AG04449 (cell line): ENCODE measurements around the gene EHMT2.

Experiments
- CTCF ChIA-PET: fragments of 350-600 bp; formaldehyde crosslinking; extraction: SDS; loops from one replicate; lab custom pipeline; 2021; ENCODE audit warnings: antibody characterized with exemption; lab: Yijun Ruan, JAX
- POLR2A ChIA-PET: fragments of 400-600, 350-600 bp; formaldehyde crosslinking; extraction: SDS; loops from one replicate; lab custom pipeline; 2020; ENCODE audit warnings: antibody characterized with exemption, inconsistent platforms; lab: Yijun Ruan, JAX
- DNase-seq: peaks from one replicate; pipeline ENCODE4 v3.0.0-alpha.2; 2010; ENCODE audit warnings: low read depth, low spot score
- H3K4me3 ChIP-seq: 2 replicates; pipeline ENCODE4 v1.5.1; 2011; ENCODE audit warnings: low read depth, mild to moderate bottlenecking, control low read depth, low read length
- TF ChIP-seq, protein P1 (sequence below): IDR thresholded peaks from one replicate; pipeline ENCODE4 v1.5.1; 2011; ENCODE audit warnings: mild to moderate bottlenecking, moderate library complexity, low read length, control low read depth, inconsistent platforms; ENCODE audit not compliant: insufficient read depth; ENCODE audit errors: missing control alignments

EHMT2 gene

DNA sequence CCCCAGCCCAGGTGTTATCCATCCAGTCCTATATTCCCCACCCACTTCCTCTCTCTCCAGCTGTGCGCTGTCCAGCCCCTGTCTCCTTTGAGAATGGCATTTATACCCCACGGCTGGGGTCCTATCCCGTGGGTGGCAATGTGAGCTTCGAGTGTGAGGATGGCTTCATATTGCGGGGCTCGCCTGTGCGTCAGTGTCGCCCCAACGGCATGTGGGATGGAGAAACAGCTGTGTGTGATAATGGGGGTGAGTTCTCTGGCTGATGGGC, 31.1 kb upstream of the EHMT2 start:
- TF ChIP-seq, protein P1, sequence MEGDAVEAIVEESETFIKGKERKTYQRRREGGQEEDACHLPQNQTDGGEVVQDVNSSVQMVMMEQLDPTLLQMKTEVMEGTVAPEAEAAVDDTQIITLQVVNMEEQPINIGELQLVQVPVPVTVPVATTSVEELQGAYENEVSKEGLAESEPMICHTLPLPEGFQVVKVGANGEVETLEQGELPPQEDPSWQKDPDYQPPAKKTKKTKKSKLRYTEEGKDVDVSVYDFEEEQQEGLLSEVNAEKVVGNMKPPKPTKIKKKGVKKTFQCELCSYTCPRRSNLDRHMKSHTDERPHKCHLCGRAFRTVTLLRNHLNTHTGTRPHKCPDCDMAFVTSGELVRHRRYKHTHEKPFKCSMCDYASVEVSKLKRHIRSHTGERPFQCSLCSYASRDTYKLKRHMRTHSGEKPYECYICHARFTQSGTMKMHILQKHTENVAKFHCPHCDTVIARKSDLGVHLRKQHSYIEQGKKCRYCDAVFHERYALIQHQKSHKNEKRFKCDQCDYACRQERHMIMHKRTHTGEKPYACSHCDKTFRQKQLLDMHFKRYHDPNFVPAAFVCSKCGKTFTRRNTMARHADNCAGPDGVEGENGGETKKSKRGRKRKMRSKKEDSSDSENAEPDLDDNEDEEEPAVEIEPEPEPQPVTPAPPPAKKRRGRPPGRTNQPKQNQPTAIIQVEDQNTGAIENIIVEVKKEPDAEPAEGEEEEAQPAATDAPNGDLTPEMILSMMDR = no peak
- H3K4me3 ChIP-seq = no peak overlapping the region
- DNase-seq = no peak
- ChIA-PET CTCF (no interaction called here), POLR2A (no interaction called here)

DNA sequence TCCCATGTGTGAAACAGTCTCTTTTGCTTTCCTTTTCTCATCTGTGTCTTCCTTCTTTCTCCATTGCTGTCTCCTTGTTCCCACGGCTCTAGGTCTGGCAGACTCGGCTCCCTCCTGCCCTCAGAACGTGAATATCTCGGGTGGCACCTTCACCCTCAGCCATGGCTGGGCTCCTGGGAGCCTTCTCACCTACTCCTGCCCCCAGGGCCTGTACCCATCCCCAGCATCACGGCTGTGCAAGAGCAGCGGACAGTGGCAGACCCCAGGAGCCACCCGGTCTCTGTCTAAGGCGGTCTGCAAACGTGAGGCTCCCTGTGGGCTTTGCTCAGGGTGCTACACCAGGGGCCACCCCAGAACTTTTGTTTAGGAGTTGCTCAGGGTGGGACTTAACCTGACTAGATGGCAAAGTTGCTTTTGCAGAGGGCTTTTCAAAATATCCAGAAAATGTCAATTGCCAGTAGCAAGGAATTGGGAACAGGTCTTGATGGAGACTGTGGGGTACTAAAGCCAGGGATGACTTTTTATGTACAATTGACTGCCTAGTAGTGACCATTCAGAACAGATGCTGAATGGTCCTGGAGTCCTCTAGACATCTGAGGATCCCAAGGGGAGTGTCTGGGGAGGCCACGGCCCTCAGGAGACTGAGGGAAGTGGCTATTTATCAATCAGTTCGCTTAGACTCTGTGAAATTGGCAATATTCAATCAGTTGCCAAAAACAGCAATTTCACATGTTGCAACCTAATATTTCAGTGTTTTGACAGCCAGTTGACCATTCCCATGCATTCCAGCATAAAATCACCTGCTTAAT, 30.6 kb upstream of the EHMT2 start:
- POLR2A ChIA-PET = no interaction called here

DNA sequence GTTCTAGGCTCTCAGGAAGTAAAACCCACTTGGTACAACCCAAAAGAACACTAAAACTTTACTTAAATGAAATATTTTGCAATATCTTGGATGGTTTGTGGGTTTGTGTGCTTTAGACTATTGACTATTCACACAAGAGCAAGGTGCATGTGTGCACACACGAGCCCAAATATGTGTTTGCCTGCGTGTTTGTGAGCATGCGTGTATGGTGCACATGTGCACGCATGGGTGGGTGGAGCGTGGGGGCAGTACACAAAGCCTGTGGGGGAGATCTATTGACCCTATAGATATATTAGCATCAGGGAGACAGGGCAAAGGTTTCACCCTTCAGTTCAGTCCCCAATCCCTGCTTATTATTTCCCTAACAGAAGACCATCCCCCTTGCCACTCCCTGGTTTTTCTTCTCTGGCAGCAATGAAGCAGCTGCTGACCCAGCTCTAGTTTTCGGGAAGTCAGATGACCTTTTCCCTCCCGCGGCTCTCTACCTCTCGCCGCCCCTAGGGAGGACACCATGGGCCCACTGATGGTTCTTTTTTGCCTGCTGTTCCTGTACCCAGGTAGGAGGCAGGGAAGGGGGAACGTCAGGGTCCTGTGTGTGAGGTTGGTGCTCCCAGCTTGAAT, 29.9 kb upstream of the EHMT2 start, which contains the start of gene C2:
TSS of gene C2 (plus strand) at position 476 of the 621 bp plus-strand sequence. CDS start at position 512, 36 bp downstream.
- ChIA-PET CTCF (interaction anchor here (1.0 kb wide), 1 partner anchor 25 kb away, joined by 3 read pairs; no protein-coding TSS in a partner anchor), POLR2A (no interaction called here)
- H3K4me3 ChIP-seq = no peak within 1 kb of the TSS; the same call in 1 of the 2 replicates
- DNase-seq = no peak
- TF ChIP-seq, protein P1 = no peak

More for the DNA sequence above, 30.6 kb upstream of the EHMT2 start:
- TF ChIP-seq, protein P1 = no peak
- no peak overlapping the region for H3K4me3 ChIP-seq
- DNase-seq = no peak
- CTCF ChIA-PET = interaction anchor here (1.0 kb wide), 1 partner anchor 24 kb away, joined by 3 read pairs; no protein-coding TSS in a partner anchor

DNA sequence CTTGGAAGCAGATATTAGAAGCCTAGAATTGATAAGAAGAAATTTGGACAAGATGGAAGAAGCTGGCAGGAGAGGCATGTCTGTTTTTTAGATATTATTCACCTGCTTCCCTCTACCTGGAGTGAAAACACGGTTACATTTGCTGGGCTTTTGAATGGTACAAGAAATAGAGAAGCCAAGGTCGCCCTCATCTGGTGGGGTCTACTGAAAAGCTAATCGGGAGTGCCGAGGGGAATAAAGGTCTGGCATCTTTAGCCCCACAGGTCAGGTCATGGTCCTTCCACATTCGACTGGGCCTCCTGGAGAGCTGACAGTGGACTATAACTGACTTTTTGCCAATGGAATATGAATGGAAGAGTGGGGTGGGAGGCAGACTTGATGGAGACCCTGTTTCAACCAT, 25.4 kb upstream of the EHMT2 start:
- CTCF ChIA-PET = interaction anchor here (4.1 kb wide), 1 partner anchor 29 kb away, joined by 23 read pairs; no protein-coding TSS in a partner anchor
- no peak for DNase-seq
- H3K4me3 ChIP-seq = no peak overlapping the region
- TF ChIP-seq, protein P1 = no peak
- POLR2A ChIA-PET = no interaction called here

DNA sequence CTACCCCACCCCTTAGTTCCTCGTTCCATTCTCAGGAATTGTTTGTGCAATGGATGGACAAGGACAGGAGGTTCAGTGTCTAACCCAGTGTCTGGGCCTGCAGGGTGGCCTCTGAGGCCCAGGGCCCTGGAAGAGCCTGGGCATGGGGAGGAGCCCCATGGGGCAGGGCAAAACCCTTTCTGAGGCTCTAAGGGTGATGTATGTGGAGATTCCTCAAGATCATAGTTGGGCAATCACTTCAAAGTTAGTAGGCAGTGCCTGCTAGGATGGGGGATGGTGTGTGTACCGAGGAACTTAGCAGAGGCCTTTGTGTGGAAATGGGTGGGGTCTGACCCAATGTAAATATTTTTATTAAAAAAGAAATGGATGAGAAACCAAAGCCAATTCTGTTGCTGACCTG, 23.3 kb upstream of the EHMT2 start:
- ChIA-PET CTCF (interaction anchor here (1.1 to 1.6 kb wide), 3 partner anchors 10 to 198 kb away, joined by 3 to 6 read pairs (median 4); no protein-coding TSS in a partner anchor), POLR2A (no interaction called here)
- H3K4me3 ChIP-seq = no peak overlapping the region
- TF ChIP-seq, protein P1 = no peak
- no peak for DNase-seq
